GM12892 (cell line): ENCODE results near the gene ANKFY1.

Experiments used
- POLR2A ChIP-seq: IDR thresholded peaks from 2 replicates; pipeline ENCODE4 v1.6.1; 2011; ENCODE audit warnings: low read depth, low read length, control low read depth
- POLR2AphosphoS5 ChIP-seq: IDR thresholded peaks from 2 replicates; pipeline ENCODE4 v1.6.1; 2011; ENCODE audit warnings: low read depth, low read length, control low read depth
- TAF1 ChIP-seq: IDR thresholded peaks from 2 replicates; pipeline ENCODE4 v1.6.1; 2011; ENCODE audit warnings: low read depth, mild to moderate bottlenecking, control low read depth, low read length, borderline replicate concordance

- TF ChIP-seq TAF1 (no peak), POLR2AphosphoS5 (no peak), POLR2A (no peak)
These were observed 64.8 kb downstream of the ANKFY1 start for GRCh38 chr17:4198995-4199394.
